GM06990 (cell line): ENCODE data around the gene ASCC3.

Experiments used
- DNase-seq: peaks from one replicate; pipeline ENCODE4 v3.0.0-alpha.2; 2011; ENCODE audit not compliant: insufficient read length; ENCODE audit errors: extremely low read depth
- H3K27me3 ChIP-seq: replicated peaks from 2 replicates; pipeline ENCODE4 v1.6.0; 2011; ENCODE audit warnings: low read length; ENCODE audit not compliant: control insufficient read depth, insufficient read depth
- H3K36me3 ChIP-seq: 2 replicates; pipeline ENCODE4 v1.5.1; 2011; ENCODE audit warnings: low read length; ENCODE audit not compliant: control insufficient read depth, insufficient read depth
- H3K4me3 ChIP-seq: replicated peaks from 2 replicates; pipeline ENCODE4 v1.5.1; 2011; ENCODE audit warnings: low read depth, mild to moderate bottlenecking, control low read depth, low read length
- TF ChIP-seq, protein P1 (sequence below): IDR thresholded peaks from 2 replicates; pipeline ENCODE4 v1.5.1; 2011; ENCODE audit warnings: low read length, control low read depth, mild to moderate bottlenecking, inconsistent platforms; ENCODE audit not compliant: insufficient read depth, poor library complexity, severe bottlenecking

ASCC3 gene

DNA sequence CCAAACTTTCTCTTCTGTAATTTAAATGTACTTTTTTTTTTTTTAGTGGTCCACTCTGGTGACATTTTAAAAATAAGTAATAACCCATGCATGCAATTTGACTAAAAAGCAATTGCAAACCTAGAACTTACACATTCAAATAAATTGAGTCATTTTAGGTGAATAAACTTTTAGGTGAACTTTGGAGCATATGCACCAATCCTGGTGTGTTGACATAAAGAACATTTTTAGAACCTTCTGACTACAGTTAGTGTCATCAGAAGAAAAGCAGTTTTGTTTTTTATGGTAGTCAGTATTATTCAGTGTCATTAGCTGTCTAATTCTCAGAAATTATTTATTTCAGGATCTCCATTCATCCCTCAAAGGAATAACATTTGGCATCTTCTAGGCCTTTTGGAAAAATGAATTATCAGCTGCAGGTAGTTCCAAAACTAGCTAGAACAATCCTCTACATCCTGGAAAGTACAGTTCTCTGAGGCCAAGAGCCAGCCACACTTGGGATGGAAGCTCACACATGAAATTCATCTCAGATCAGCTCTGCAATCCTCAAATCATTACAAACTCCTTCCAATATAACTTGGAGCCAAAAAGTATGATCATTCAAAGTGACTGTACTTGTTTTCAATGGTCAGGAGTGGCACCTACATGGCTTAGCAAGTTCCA is 378.0 kb downstream of the ASCC3 start:
- Histone ChIP-seq H3K36me3 (no peaks in the 10 kb centered on the region), H3K27me3 (no peaks in the 10 kb centered on the region), H3K4me3 (no peak overlapping the region)
- TF ChIP-seq, protein P1, sequence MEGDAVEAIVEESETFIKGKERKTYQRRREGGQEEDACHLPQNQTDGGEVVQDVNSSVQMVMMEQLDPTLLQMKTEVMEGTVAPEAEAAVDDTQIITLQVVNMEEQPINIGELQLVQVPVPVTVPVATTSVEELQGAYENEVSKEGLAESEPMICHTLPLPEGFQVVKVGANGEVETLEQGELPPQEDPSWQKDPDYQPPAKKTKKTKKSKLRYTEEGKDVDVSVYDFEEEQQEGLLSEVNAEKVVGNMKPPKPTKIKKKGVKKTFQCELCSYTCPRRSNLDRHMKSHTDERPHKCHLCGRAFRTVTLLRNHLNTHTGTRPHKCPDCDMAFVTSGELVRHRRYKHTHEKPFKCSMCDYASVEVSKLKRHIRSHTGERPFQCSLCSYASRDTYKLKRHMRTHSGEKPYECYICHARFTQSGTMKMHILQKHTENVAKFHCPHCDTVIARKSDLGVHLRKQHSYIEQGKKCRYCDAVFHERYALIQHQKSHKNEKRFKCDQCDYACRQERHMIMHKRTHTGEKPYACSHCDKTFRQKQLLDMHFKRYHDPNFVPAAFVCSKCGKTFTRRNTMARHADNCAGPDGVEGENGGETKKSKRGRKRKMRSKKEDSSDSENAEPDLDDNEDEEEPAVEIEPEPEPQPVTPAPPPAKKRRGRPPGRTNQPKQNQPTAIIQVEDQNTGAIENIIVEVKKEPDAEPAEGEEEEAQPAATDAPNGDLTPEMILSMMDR: no peak
- no peak for DNase-seq

- Histone ChIP-seq H3K27me3 (no peaks in the 10 kb centered on the region), H3K4me3 (no peak overlapping the region), H3K36me3 (no peaks in the 10 kb centered on the region)
- no peak for DNase-seq
- TF ChIP-seq, protein P1: no peak
Observed at GRCh38 chr6:100493206-100493888, 387.8 kb downstream of the ASCC3 start.

DNA sequence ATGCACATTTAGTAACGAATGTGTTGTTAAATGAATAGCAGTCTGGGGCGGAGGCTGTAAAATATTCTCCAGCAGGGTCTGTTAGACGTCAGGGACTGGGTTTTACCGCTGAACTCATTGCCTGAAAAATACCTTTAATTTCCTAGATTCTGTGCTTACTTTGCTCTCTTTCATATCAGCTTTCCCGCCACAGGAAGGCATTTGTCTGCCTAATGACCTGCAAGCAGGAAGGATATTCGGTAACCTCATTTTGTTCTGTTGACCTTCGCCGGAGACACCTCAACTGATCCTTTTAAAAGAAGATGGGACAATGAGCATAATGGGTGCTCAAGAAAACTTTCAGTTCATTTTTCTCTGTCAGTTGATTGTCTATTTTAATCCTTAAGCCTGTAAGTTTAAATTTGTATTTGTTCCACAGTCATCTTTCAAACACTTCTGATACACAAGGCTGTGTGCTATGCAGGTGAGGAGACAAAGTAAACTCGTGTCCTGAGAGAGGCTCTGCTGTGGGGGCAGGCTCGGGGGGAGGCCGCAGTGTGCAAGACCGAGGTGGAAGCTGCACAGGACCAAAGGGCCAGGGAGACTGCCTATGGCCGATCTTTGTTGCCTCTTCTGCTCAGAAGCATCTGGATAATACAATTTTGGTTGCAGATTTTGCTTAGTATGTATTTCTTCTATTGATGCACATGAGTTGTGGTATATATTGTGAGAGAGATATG is 389.0 kb downstream of the ASCC3 start:
- no peak for DNase-seq
- Histone ChIP-seq H3K27me3 (no peaks in the 10 kb centered on the region), H3K4me3 (no peak overlapping the region), H3K36me3 (no peaks in the 10 kb centered on the region)
- TF ChIP-seq, protein P1: no peak

DNA sequence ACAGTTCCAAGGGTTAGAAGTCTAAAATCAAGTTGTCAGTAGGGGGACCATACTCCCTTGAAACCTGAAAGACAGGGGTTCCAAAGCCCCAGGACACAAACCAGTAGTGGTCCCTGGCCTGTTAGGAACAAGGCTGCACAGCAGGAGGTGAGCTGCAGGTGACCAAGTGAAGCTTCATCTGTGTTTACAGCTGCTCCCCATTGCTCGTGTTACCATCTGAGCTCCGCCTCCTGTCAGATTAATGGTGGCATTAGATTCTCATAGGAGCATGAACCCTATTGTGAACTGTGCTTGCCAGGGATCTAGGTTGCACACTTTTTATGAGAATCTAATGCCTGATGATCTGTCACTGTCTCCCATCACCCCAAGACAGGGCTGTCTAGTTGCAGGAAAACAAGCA is 391.1 kb downstream of the ASCC3 start:
- H3K27me3 ChIP-seq: no peaks in the 10 kb centered on the region
- no peak overlapping the region for H3K4me3 ChIP-seq
- DNase-seq: no peak
- TF ChIP-seq, protein P1: no peak
- no peaks in the 10 kb centered on the region for H3K36me3 ChIP-seq

GRCh38 chr6:100488244-100488643 is 392.9 kb downstream of the ASCC3 start:
- no peaks in the 10 kb centered on the region for H3K27me3 ChIP-seq
- H3K36me3 ChIP-seq: no peaks in the 10 kb centered on the region
- TF ChIP-seq, protein P1: no peak
- DNase-seq: no peak
- no peak overlapping the region for H3K4me3 ChIP-seq
